Gastrocnemius medialis (tissue), 4 donors: Measurements from ENCODE around the gene MTG2. TPM values are rescaled to one million over a fixed set of nuclear protein-coding genes. Genes with fewer than 3 reads are reported as not detected.
A peak's percentile ranks its signal among the peaks of the same experiment; 100 is the strongest.

ENCODE experiments used
- ATAC-seq, 2 donors: fragments of 150-250 bp; one replicate each; pipeline ENCODE4 v1.9.1; 2016
- DNase-seq, 2 donors: peaks; one replicate each; pipeline ENCODE4 v3.0.0-alpha.2; 2019
- H3K27ac ChIP-seq, 4 donors: fragments of 200-600 bp; sonication (generic); 1 replicate in 1 of 4; 2 replicates in 3 of 4; pipeline ENCODE4 v1.5.1; 2016 to 2018; ENCODE audit warnings: mild to moderate bottlenecking in 2 of 4, moderate library complexity in 1 of 4
- H3K27me3 ChIP-seq, 3 donors: fragments of 200-600 bp; sonication (generic) in 2 of 3; 1 replicate in 1 of 3; 2 replicates in 2 of 3; pipeline versions ENCODE4 v1.5.1 to v1.6.0; 2016 to 2019; ENCODE audit warnings: mild to moderate bottlenecking in 1 of 3, moderate library complexity in 1 of 3
- H3K36me3 ChIP-seq, 2 donors: fragments of 200-600 bp; sonication (generic) in 1 of 2; one replicate each; pipeline ENCODE4 v1.5.1; 2017 to 2018
- H3K4me1 ChIP-seq, 2 donors: fragments of 200-600 bp; sonication (generic) in 1 of 2; one replicate each; pipeline ENCODE4 v1.5.1; 2016 to 2017; ENCODE audit warnings: mild to moderate bottlenecking in 2 of 2
- H3K4me3 ChIP-seq, 4 donors: fragments of 200-600 bp; sonication (generic) in 3 of 4; 1 replicate in 1 of 4; 2 replicates in 3 of 4; pipeline ENCODE4 v1.5.1; 2016 to 2019; ENCODE audit warnings: mild to moderate bottlenecking in 2 of 4
- H3K9me3 ChIP-seq, 3 donors: fragments of 200-600 bp; sonication (generic) in 2 of 3; 1 replicate in 1 of 3; 2 replicates in 2 of 3; pipeline ENCODE4 v1.5.1; 2016 to 2019
- CTCF ChIP-seq, 5 experiments: fragments of 450-650 bp in 3 of 5; fragments of 200-600 bp in 2 of 5; sonication (generic) in 2 of 5; IDR thresholded peaks in 4 of 5; conservative IDR thresholded peaks in 1 of 5; 1 replicate in 4 of 5; 2 replicates in 1 of 5; pipeline ENCODE4 v1.5.1; 2016 to 2019; ENCODE audit warnings: antibody characterized with exemption in 5 of 5, mild to moderate bottlenecking in 3 of 5, moderate library complexity in 3 of 5
- POLR2A ChIP-seq, 2 donors: fragments of 450-650 bp; IDR thresholded peaks; one replicate each; pipeline ENCODE4 v1.6.1; 2017; ENCODE audit warnings: antibody characterized with exemption in 2 of 2, mild to moderate bottlenecking in 2 of 2, moderate library complexity in 2 of 2
- in situ Hi-C, 4 donors: fragments of 200-750 bp; cut with MboI; loops; one replicate each; pipeline versions ENCODE4 v1.15.0 to v1.8.0; 2017; ENCODE audit warnings: low sequenced_read_pairs in 4 of 4
- intact Hi-C: fragments of 100-400 bp; cut with DNase I; formaldehyde crosslinking; loops from one replicate; pipeline ENCODE4 v1.15.1; 2023; ENCODE audit warnings: low total_unique reads
- total RNA-seq, 4 donors: library from RNA; depleted of rRNA; stranded (reverse); fragments of >200 nt; gene quantifications; one replicate each; pipeline versions ENCODE4 v1.1.0 to v1.2.3, GENCODE V29; 2016

MTG2 gene
- total RNA-seq = 10 to 100 TPM; 21.0 to 50.8 (median 29.3) TPM

- in situ Hi-C loops = loop anchor here in 1 of 4 donors (25.0 kb wide), 1 partner anchor 205 kb away; the partner anchor contains the start of gene RPS21
- Histone ChIP-seq H3K4me1 (peaks cover 16 to 20% of the 10 kb centered on the region in 2 donors), H3K36me3 (peaks cover 0 to 10% of the 10 kb centered on the region in 2 donors), H3K9me3 (no peaks in the 10 kb centered on the region), H3K27me3 (no peaks in the 10 kb centered on the region), H3K4me3 (peak within 1 kb of the TSS; percentile 77 to 99 (median 84)), H3K27ac (peak within 1 kb of the TSS; percentile 87 to 97 (median 90))
- DNase-seq (peak; percentile 92 to 94), ATAC-seq (peak; percentile 98)
- peak; percentile 89 to 93 for TF ChIP-seq POLR2A (IDR thresholded peaks at IDR 0.05)
- peak in 3 of 5 experiments; percentile 14 to 25 (median 15) for TF ChIP-seq CTCF (IDR thresholded peaks at IDR 0.05 in 4 of 5, conservative IDR thresholded peaks at IDR 0.05 in 1 of 5)
- intact Hi-C loops = loop anchor here (1.0 to 10.0 kb wide), 6 partner anchors 40 to 202 kb away; partner anchors contain the start of genes ADRM1, LSM14B, OSBPL2 and PSMA7
Measured at GRCh38 chr20:62182469-62183425, at the start of gene MTG2. MTG2 (plus strand) TSS chr20:62183028; CDS start chr20:62193421, 10,393 bp downstream.

- intact Hi-C loops = no loop called here
- peaks cover 20 to 23% of the 10 kb centered on the region in 2 donors for H3K4me1 ChIP-seq
- H3K27ac ChIP-seq = peak overlapping the region; percentile 54 to 96 (median 93)
- in situ Hi-C loops = loop anchor here in 2 of 4 donors (25.0 kb wide), 1 partner anchor 121 kb away; no protein-coding TSS in a partner anchor
- ATAC-seq (no peak), DNase-seq (no peak)
- H3K27me3 ChIP-seq = no peaks in the 10 kb centered on the region
- H3K36me3 ChIP-seq = peaks cover 0 to 81% of the 10 kb centered on the region in 2 donors
- H3K9me3 ChIP-seq = no peaks in the 10 kb centered on the region
- H3K4me3 ChIP-seq = no peak overlapping the region
- TF ChIP-seq POLR2A (IDR thresholded peaks at IDR 0.05) (no peak), CTCF (IDR thresholded peaks at IDR 0.05 in 4 of 5, conservative IDR thresholded peaks at IDR 0.05 in 1 of 5) (no peak)
Measured at GRCh38 chr20:62133051-62133845, 49.6 kb upstream of the MTG2 start.

GRCh38 chr20:62133864-62134263, 49.0 kb upstream of the MTG2 start:
- no peaks in the 10 kb centered on the region for H3K27me3 ChIP-seq
- no peaks in the 10 kb centered on the region for H3K9me3 ChIP-seq
- H3K4me3 ChIP-seq = no peak overlapping the region
- TF ChIP-seq CTCF (IDR thresholded peaks at IDR 0.05 in 4 of 5, conservative IDR thresholded peaks at IDR 0.05 in 1 of 5) (peak in 2 of 5 experiments; percentile 11 to 19), POLR2A (IDR thresholded peaks at IDR 0.05) (no peak)
- ATAC-seq = no peak
- H3K27ac ChIP-seq = peak overlapping the region; percentile 54 to 96 (median 93)
- peaks cover under 1 to 82% of the 10 kb centered on the region in 2 donors for H3K36me3 ChIP-seq
- H3K4me1 ChIP-seq = peaks cover 20 to 28% of the 10 kb centered on the region in 2 donors
- in situ Hi-C loops = loop anchor here in 2 of 4 donors (25.0 kb wide), 1 partner anchor 122 kb away; no protein-coding TSS in a partner anchor
- DNase-seq = no peak
- intact Hi-C loops = loop anchor here (1.0 kb wide), 1 partner anchor 11 kb away; no protein-coding TSS in a partner anchor

- peak; percentile 28 to 79 for DNase-seq
- no peaks in the 10 kb centered on the region for H3K27me3 ChIP-seq
- peak; percentile 64 to 71 for ATAC-seq
- intact Hi-C loops = loop anchor here (1.0 kb wide), 1 partner anchor 11 kb away; no protein-coding TSS in a partner anchor
- in situ Hi-C loops = loop anchor here in 2 of 4 donors (25.0 kb wide), 1 partner anchor 122 kb away; no protein-coding TSS in a partner anchor
- H3K9me3 ChIP-seq = no peaks in the 10 kb centered on the region
- H3K36me3 ChIP-seq = peaks cover 5 to 82% of the 10 kb centered on the region in 2 donors
- H3K4me1 ChIP-seq = peaks cover 24 to 35% of the 10 kb centered on the region in 2 donors
- TF ChIP-seq CTCF (IDR thresholded peaks at IDR 0.05 in 4 of 5, conservative IDR thresholded peaks at IDR 0.05 in 1 of 5) = no peak
- peak in 1 of 2 donors; percentile 20 for TF ChIP-seq POLR2A (IDR thresholded peaks at IDR 0.05)
- peak overlapping the region; percentile 54 to 96 (median 93) for H3K27ac ChIP-seq
- H3K4me3 ChIP-seq = no peak overlapping the region
Measured at GRCh38 chr20:62134735-62135231, 48.0 kb upstream of the MTG2 start.
